ENCODE data around the gene PLPP2. TPM values are rescaled to one million over a fixed set of nuclear protein-coding genes. Genes with fewer than 3 reads are reported as not detected.
A peak's percentile ranks its signal among the peaks of the same experiment; 100 is the strongest.

Gene PLPP2
- total RNA-seq, 1 donor from 2014 or later: 1.9 TPM

DNA sequence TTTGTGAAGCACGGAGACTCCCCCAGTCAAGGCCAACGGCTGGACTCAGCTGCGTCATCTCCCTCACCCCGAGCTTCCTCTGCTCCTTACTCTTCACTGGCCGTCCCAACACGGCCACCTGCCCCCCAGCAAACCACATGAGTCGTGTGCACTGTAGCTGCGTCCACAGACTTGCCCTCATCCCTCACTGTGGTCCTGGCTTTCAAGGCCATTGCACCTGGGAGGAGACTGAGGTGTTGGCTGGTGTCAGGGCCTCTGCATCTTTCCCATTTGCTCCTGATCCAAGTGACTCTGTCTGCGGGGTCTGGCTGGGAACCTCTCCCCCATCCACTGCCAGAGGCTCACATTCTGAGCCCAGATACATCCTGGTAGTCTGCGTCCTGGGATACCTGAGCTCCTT, 11.5 kb downstream of the PLPP2 start:
- Mint-ChIP-seq H3K27me3 (ENCODE audit: unreplicated experiment) (peaks cover 29% of the 10 kb centered on the region), H3K9me3 (ENCODE audit: unreplicated experiment) (no peaks in the 10 kb centered on the region), H3K4me1 (ENCODE audit: unreplicated experiment) (no peaks in the 10 kb centered on the region), H3K27ac (ENCODE audit: unreplicated experiment) (no peak overlapping the region), H3K36me3 (ENCODE audit: unreplicated experiment) (no peaks in the 10 kb centered on the region), H3K4me3 (ENCODE audit: unreplicated experiment) (no peak overlapping the region)
- TF ChIP-seq CTCF (IDR thresholded peaks at IDR 0.05): no peak
- DNase-seq (ENCODE audit: extremely low spot score, unreplicated experiment): peak; percentile 59

DNA sequence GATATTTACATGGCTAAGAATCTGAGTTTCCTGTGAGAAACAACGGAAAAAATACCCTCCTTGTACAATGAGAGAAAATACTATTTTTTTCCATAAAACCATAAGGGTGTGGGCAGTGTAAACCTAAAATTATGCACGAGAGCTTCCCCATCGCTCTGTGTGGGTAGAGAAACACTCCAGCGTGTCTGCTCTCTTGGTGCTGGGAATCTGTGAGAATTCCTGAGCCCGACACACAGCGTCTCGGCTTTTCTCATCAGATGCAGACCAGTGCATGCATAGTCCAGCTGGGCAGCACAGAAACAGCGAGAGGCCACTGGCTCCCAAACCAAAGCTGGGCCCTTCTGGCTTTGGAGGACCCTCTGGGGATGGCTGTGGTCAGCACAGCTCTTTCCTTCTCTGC, 12.0 kb downstream of the PLPP2 start:
- Mint-ChIP-seq H3K4me3 (ENCODE audit: unreplicated experiment) (no peak overlapping the region), H3K27ac (ENCODE audit: unreplicated experiment) (no peak overlapping the region), H3K4me1 (ENCODE audit: unreplicated experiment) (no peaks in the 10 kb centered on the region), H3K27me3 (ENCODE audit: unreplicated experiment) (peaks cover 29% of the 10 kb centered on the region), H3K36me3 (ENCODE audit: unreplicated experiment) (no peaks in the 10 kb centered on the region), H3K9me3 (ENCODE audit: unreplicated experiment) (no peaks in the 10 kb centered on the region)
- no peak for TF ChIP-seq CTCF (IDR thresholded peaks at IDR 0.05)
- peak; percentile 49 for DNase-seq (ENCODE audit: extremely low spot score, unreplicated experiment)

GRCh38 chr19:277581-278165, 13.5 kb downstream of the PLPP2 start:
- no peak for TF ChIP-seq CTCF (IDR thresholded peaks at IDR 0.05)
- Mint-ChIP-seq H3K27me3 (ENCODE audit: unreplicated experiment) (peaks cover 32% of the 10 kb centered on the region), H3K27ac (ENCODE audit: unreplicated experiment) (no peak overlapping the region), H3K36me3 (ENCODE audit: unreplicated experiment) (no peaks in the 10 kb centered on the region), H3K4me1 (ENCODE audit: unreplicated experiment) (no peaks in the 10 kb centered on the region), H3K9me3 (ENCODE audit: unreplicated experiment) (no peaks in the 10 kb centered on the region), H3K4me3 (ENCODE audit: unreplicated experiment) (no peak overlapping the region)
- peak; percentile 54 for DNase-seq (ENCODE audit: extremely low spot score, unreplicated experiment)

DNA sequence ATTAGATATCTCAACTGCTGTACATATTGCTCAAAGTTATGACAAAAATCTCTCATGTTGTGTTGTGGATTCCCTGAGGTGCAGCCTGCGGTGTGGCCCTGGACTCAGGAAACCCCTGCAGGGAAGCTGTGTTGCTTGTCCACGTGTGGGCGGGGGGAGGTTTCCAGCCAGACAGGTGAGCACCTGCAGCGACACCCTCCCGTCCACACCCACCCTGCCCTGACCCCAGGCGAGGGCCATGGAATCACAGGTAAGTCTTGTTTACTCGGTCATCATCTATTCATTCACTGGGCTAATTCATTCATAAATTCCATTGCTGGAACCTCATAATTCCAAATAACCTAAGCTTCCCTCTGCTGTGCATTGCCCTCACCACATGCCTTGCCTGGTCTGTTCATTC, 14.1 kb downstream of the PLPP2 start:
- H3K27ac Mint-ChIP-seq (ENCODE audit: unreplicated experiment): no peak overlapping the region
- H3K27me3 Mint-ChIP-seq (ENCODE audit: unreplicated experiment): peaks cover 33% of the 10 kb centered on the region
- H3K36me3 Mint-ChIP-seq (ENCODE audit: unreplicated experiment): no peaks in the 10 kb centered on the region
- H3K9me3 Mint-ChIP-seq (ENCODE audit: unreplicated experiment): no peaks in the 10 kb centered on the region
- TF ChIP-seq CTCF (IDR thresholded peaks at IDR 0.05): no peak
- peak; percentile 74 for DNase-seq (ENCODE audit: extremely low spot score, unreplicated experiment)
- H3K4me3 Mint-ChIP-seq (ENCODE audit: unreplicated experiment): no peak overlapping the region
- no peaks in the 10 kb centered on the region for H3K4me1 Mint-ChIP-seq (ENCODE audit: unreplicated experiment)

DNA sequence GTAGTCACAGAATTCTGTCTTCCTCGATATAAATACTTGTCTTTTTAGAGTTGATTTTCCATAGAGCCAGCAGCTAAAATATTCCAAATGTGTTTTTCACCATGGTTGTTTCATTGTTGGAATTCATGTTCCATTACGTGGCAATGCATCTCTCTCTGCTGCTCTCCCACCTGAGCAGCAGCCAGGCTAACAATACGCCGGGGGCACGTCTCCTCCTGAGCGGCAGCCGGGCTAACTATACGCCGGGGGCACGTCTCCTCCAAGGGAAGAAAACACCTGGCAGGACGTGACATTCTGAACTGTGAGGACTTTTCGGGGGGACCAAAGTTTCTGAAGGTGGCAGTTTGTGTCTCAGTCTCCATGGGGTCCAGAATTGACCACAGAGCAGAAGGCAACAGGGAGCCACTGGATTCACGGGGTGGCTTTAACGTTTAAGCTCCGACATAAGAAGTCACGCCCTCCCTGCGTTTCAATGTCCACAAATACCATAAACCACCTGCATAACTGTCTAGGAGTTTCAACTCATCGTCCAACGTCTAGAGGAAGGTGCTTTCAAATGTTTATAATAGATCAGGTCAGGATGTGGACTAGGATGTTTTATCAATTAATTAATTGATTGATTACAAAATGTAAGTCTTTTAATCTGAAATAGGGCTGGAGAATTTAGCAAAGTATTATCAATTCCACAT, 15.1 kb downstream of the PLPP2 start:
- peak; percentile 64 for DNase-seq (ENCODE audit: extremely low spot score, unreplicated experiment)
- Mint-ChIP-seq H3K36me3 (ENCODE audit: unreplicated experiment) (no peaks in the 10 kb centered on the region), H3K27ac (ENCODE audit: unreplicated experiment) (no peak overlapping the region), H3K27me3 (ENCODE audit: unreplicated experiment) (peaks cover 42% of the 10 kb centered on the region), H3K4me1 (ENCODE audit: unreplicated experiment) (no peaks in the 10 kb centered on the region), H3K9me3 (ENCODE audit: unreplicated experiment) (no peaks in the 10 kb centered on the region), H3K4me3 (ENCODE audit: unreplicated experiment) (no peak overlapping the region)
- no peak for TF ChIP-seq CTCF (IDR thresholded peaks at IDR 0.05)

All from osteocyte (in vitro differentiated cells).